Superior temporal gyrus (tissue), 1 donor: ENCODE measurements around the gene GPAT2.
"Not testable (repeated sequence)": the region's sequence is repeated elsewhere in the genome, so short reads cannot be mapped to it uniquely, and the experiment has no call there.

ENCODE experiments used
- DNase-seq: peaks from one replicate; pipeline ENCODE4 v3.0.0-alpha.2; 2016; ENCODE audit errors: extremely low spot score

Gene GPAT2

GRCh38 chr2:96034792-96035191 is at the start of gene GPAT2:
TSS of gene GPAT2 (minus strand) at chr2:96034916. CDS start at chr2:96032359, 2,557 bp downstream.
- DNase-seq, result not testable (repeated sequence)

GRCh38 chr2:96083989-96084857 is 49.5 kb upstream of the GPAT2 start:
- DNase-seq, result no peak

- no peak for DNase-seq
These were observed 48.6 kb upstream of the GPAT2 start for GRCh38 chr2:96083064-96083939.

GRCh38 chr2:96082211-96083063 is 47.7 kb upstream of the GPAT2 start:
- DNase-seq, result no peak

GRCh38 chr2:96081042-96081441 is 46.3 kb upstream of the GPAT2 start:
- no peak for DNase-seq

- DNase-seq, result no peak
These were observed 40.6 kb upstream of the GPAT2 start for GRCh38 chr2:96075199-96075771.

GRCh38 chr2:96074156-96074555 is 39.4 kb upstream of the GPAT2 start:
- DNase-seq, result no peak

GRCh38 chr2:96073170-96073775 is 38.6 kb upstream of the GPAT2 start:
- no peak for DNase-seq

- no peak for DNase-seq
These were observed 38.0 kb upstream of the GPAT2 start for GRCh38 chr2:96072746-96073145.

GRCh38 chr2:96071977-96072491 is 37.3 kb upstream of the GPAT2 start:
- DNase-seq, result peak; percentile 71

GRCh38 chr2:96071087-96071976 is 36.6 kb upstream of the GPAT2 start:
- DNase-seq, result not testable (repeated sequence)

GRCh38 chr2:96070351-96070750 is 35.6 kb upstream of the GPAT2 start:
- not testable (repeated sequence) for DNase-seq

GRCh38 chr2:96069878-96070277 is 35.2 kb upstream of the GPAT2 start:
- DNase-seq, result not testable (repeated sequence)

- not testable (repeated sequence) for DNase-seq
These were observed 33.3 kb upstream of the GPAT2 start for GRCh38 chr2:96067902-96068581.

- not testable (repeated sequence) for DNase-seq
These were observed 32.5 kb upstream of the GPAT2 start for GRCh38 chr2:96067098-96067660.

- DNase-seq, result not testable (repeated sequence)
These were observed 31.8 kb upstream of the GPAT2 start for GRCh38 chr2:96066511-96066910.

GRCh38 chr2:96065954-96066353 is 31.2 kb upstream of the GPAT2 start:
- DNase-seq, result not testable (repeated sequence)

- no peak for DNase-seq
These were observed 30.7 kb upstream of the GPAT2 start for GRCh38 chr2:96065381-96065930.
